ENCODE results near the gene CRHR1. TPM values are rescaled to one million over a fixed set of nuclear protein-coding genes. Genes with fewer than 3 reads are reported as not detected.

The CRHR1 gene
- total and polyA plus RNA-seq, 10 of the 15 experiments (the other 5 are each of a cell fraction or from before 2014, with no cell fraction given), result 0.08 TPM; not detected in 9

DNA sequence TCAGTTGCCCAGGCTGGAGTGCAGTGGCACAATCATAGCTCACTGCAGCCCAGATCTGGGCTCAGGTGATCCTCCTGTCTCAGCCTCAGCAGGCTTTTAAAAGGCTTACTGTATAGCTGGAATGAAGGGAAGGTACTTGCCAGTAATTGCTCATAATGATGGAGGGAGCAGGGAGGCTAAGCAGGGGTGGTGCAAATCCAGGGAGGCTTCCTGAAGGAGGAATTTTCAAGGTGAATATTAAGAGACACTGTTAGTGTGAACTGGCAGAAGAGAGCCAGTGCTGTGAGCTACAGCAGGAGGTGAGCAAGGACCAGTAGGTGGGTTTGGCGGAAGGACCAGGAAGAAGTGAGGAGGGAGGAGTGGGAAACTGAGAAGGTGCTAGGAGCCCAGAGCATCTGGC is 24.7 kb downstream of the CRHR1 start (continued):
- TF ChIP-seq, protein P1, sequence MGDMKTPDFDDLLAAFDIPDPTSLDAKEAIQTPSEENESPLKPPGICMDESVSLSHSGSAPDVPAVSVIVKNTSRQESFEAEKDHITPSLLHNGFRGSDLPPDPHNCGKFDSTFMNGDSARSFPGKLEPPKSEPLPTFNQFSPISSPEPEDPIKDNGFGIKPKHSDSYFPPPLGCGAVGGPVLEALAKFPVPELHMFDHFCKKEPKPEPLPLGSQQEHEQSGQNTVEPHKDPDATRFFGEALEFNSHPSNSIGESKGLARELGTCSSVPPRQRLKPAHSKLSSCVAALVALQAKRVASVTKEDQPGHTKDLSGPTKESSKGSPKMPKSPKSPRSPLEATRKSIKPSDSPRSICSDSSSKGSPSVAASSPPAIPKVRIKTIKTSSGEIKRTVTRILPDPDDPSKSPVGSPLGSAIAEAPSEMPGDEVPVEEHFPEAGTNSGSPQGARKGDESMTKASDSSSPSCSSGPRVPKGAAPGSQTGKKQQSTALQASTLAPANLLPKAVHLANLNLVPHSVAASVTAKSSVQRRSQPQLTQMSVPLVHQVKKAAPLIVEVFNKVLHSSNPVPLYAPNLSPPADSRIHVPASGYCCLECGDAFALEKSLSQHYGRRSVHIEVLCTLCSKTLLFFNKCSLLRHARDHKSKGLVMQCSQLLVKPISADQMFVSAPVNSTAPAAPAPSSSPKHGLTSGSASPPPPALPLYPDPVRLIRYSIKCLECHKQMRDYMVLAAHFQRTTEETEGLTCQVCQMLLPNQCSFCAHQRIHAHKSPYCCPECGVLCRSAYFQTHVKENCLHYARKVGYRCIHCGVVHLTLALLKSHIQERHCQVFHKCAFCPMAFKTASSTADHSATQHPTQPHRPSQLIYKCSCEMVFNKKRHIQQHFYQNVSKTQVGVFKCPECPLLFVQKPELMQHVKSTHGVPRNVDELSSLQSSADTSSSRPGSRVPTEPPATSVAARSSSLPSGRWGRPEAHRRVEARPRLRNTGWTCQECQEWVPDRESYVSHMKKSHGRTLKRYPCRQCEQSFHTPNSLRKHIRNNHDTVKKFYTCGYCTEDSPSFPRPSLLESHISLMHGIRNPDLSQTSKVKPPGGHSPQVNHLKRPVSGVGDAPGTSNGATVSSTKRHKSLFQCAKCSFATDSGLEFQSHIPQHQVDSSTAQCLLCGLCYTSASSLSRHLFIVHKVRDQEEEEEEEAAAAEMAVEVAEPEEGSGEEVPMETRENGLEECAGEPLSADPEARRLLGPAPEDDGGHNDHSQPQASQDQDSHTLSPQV (IDR thresholded peaks at IDR 0.05), result no peak
- TF ChIP-seq, protein P2, sequence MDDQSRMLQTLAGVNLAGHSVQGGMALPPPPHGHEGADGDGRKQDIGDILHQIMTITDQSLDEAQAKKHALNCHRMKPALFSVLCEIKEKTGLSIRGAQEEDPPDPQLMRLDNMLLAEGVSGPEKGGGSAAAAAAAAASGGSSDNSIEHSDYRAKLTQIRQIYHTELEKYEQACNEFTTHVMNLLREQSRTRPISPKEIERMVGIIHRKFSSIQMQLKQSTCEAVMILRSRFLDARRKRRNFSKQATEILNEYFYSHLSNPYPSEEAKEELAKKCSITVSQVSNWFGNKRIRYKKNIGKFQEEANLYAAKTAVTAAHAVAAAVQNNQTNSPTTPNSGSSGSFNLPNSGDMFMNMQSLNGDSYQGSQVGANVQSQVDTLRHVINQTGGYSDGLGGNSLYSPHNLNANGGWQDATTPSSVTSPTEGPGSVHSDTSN (IDR thresholded peaks at IDR 0.05; ENCODE audit: insufficient replicate concordance, low read depth, low read length), result no peak
- TF ChIP-seq PML (IDR thresholded peaks at IDR 0.05; ENCODE audit: low read length), result no peak
- no peak for TF ChIP-seq LARP7 (IDR thresholded peaks at IDR 0.05)
- no peak for TF ChIP-seq SIN3A (IDR thresholded peaks at IDR 0.05; ENCODE audit: low read depth, low read length)

DNA sequence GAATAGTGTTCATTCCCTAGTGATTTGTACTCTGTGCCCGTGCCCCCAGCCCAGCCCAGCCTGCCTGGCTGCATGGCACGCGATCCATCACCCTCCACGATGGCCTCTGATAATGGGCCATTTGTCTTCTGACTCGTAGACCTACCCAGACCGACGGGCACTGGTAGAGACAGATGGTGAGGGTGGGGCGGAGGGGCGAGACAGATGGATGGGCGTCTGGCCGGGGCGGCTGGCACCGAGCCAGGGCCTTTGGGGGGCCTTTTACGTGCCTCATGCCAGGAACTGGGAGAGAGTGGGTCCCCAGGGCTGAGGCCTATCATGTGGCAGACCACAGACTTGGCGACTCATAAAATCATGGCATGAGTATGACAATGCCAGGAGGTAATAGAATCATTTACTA is 25.4 kb downstream of the CRHR1 start:
- Histone ChIP-seq H3K27ac (ENCODE audit: control insufficient read depth, insufficient read depth) (no peak overlapping the region), H2AFZ (ENCODE audit: control insufficient read depth, low read depth, low read length) (no peak overlapping the region), H3K36me3 (ENCODE audit: control insufficient read depth in 2 of 2, insufficient read depth in 2 of 2, low read length in 1 of 2) (no peaks in the 10 kb centered on the region), H3K4me3 (no peak overlapping the region), H3K27me3 (replicated peaks in 1 of 2; ENCODE audit: control insufficient read depth in 2 of 2, insufficient read depth in 2 of 2, low read length in 1 of 2) (peaks cover 0 to 3% of the 10 kb centered on the region in 2 experiments; a peak in 3 of 4 replicates), H3K4me2 (ENCODE audit: control insufficient read depth, insufficient read depth) (no peak overlapping the region), H3K9me3 (replicated peaks; ENCODE audit: control insufficient read depth, insufficient read depth, low read length) (no peaks in the 10 kb centered on the region), H3K79me2 (ENCODE audit: control insufficient read depth, insufficient read depth, low read length) (no peaks in the 10 kb centered on the region), H3K4me1 (ENCODE audit: control insufficient read depth, insufficient read depth, low read length) (no peaks in the 10 kb centered on the region), H4K20me1 (ENCODE audit: control insufficient read depth, insufficient read depth) (no peaks in the 10 kb centered on the region), H3K9ac (ENCODE audit: control insufficient read depth, insufficient read depth, low read length) (no peak overlapping the region)
- ChIA-PET RAD21 (ENCODE audit: unreplicated experiment) (no interaction called here), CTCF (no interaction called here), POLR2A (interaction anchor here (0.7 kb wide), 1 partner anchor 333 kb away, joined by 4 read pairs; no protein-coding TSS in a partner anchor), SMC1A (ENCODE audit: uncharacterized antibody, unreplicated experiment) (no interaction called here)
- BruUV-seq (replicated peaks), result no TSS peak
- no peak for ATAC-seq
- no peak for FAIRE-seq
- 31% methylated on average over 14 of the region's 15 CpGs for WGBS (ENCODE audit: insufficient coverage, insufficient replicate concordance, low lambda C conversion rate, missing lambda C conversion rate)
- intact Hi-C loops (cut with micrococcal nuclease; ENCODE audit: unreplicated experiment) (no loop called here), in situ Hi-C loops (cut with MboI) (no loop called here)
- no peak for DNase-seq (ENCODE audit: low read depth, low spot score)
- TF ChIP-seq RB1 (IDR thresholded peaks at IDR 0.05; ENCODE audit: borderline replicate concordance) (no peak), DPF2 (IDR thresholded peaks at IDR 0.05) (no peak), SREBF1 (IDR thresholded peaks at IDR 0.05; ENCODE audit: low read length) (no peak), ATF7 (IDR thresholded peaks at IDR 0.05; ENCODE audit: low read depth) (no peak), RBBP5 (conservative IDR thresholded peaks at IDR 0.05) (no peak), GATAD2B (conservative IDR thresholded peaks at IDR 0.05; ENCODE audit: low read depth) (no peak), NR2C1 (IDR thresholded peaks at IDR 0.05) (no peak), RCOR1 (conservative IDR thresholded peaks at IDR 0.05; ENCODE audit: low read depth, low read length) (no peak), HCFC1 (IDR thresholded peaks at IDR 0.05; ENCODE audit: low read length) (no peak)
- TF ChIP-seq, protein P3, sequence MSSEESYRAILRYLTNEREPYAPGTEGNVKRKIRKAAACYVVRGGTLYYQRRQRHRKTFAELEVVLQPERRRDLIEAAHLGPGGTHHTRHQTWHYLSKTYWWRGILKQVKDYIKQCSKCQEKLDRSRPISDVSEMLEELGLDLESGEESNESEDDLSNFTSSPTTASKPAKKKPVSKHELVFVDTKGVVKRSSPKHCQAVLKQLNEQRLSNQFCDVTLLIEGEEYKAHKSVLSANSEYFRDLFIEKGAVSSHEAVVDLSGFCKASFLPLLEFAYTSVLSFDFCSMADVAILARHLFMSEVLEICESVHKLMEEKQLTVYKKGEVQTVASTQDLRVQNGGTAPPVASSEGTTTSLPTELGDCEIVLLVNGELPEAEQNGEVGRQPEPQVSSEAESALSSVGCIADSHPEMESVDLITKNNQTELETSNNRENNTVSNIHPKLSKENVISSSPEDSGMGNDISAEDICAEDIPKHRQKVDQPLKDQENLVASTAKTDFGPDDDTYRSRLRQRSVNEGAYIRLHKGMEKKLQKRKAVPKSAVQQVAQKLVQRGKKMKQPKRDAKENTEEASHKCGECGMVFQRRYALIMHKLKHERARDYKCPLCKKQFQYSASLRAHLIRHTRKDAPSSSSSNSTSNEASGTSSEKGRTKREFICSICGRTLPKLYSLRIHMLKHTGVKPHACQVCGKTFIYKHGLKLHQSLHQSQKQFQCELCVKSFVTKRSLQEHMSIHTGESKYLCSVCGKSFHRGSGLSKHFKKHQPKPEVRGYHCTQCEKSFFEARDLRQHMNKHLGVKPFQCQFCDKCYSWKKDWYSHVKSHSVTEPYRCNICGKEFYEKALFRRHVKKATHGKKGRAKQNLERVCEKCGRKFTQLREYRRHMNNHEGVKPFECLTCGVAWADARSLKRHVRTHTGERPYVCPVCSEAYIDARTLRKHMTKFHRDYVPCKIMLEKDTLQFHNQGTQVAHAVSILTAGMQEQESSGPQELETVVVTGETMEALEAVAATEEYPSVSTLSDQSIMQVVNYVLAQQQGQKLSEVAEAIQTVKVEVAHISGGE (CRISPR knock-in tag; IDR thresholded peaks at IDR 0.05), result no peak

Measured in GM12878 (cell line).